K562 (cell line): ENCODE measurements around the gene LRP1B. TPM values are rescaled to one million over a fixed set of nuclear protein-coding genes. Genes with fewer than 3 reads are reported as not detected.

ENCODE experiments used
- ATAC-seq: fragments of 200-7000 bp; cut with Tn5 transposase; 3 replicates; pipeline ENCODE4 v1.9.1; 2020; ENCODE audit warnings: moderate library complexity
- BruUV-seq: library from RNA; stranded (reverse); fragments of 400-500 nt; replicated peaks from 2 replicates; lab custom pipeline; 2021; lab: Mats Ljungman, UMichigan
- CTCF ChIA-PET: fragments of 300-600 bp; formaldehyde crosslinking; extraction: SDS; loops from one replicate; lab custom pipeline; 2021; ENCODE audit warnings: low intra/inter-chr PET ratio; lab: Yijun Ruan, JAX
- POLR2A ChIA-PET: fragments of 300-600, 350-650 bp; sonication (Branson Sonifier 250); formaldehyde crosslinking; extraction: SDS; loops from one replicate; lab custom pipeline; 2021; ENCODE audit warnings: antibody characterized with exemption, inconsistent platforms; lab: Yijun Ruan, JAX
- DNase-seq, 4 experiments: peaks; one replicate each; pipeline versions ENCODE4 v3.0.0 to v3.0.0-alpha.2; 2011 to 2018; ENCODE audit warnings: low spot score in 3 of 4, mixed read lengths in 3 of 4; ENCODE audit errors: extremely low read depth in 1 of 4
- FAIRE-seq: peaks from 2 replicates; lab custom pipeline; 2011; peaks lifted over from hg19 to GRCh38; lab: Jason Lieb, UNC
- H2AFZ ChIP-seq: 2 replicates; pipeline ENCODE4 v1.6.0; 2011; ENCODE audit warnings: low read depth, low read length, control low read depth, inconsistent platforms
- H3K27ac ChIP-seq: fragments of 200-600 bp; 3 replicates; pipeline ENCODE4 v1.8.0; 2011; ENCODE audit warnings: low read depth, mild to moderate bottlenecking, control low read depth, inconsistent platforms, low read length, moderate library complexity, mixed read lengths; ENCODE audit errors: extremely low read depth
- H3K27me3 ChIP-seq, 2 experiments: fragments of 300-600 bp in 1 of 2; 2 replicates in 1 of 2; 3 replicates in 1 of 2; pipeline versions ENCODE4 v1.6.0 to v1.8.0; 2011; ENCODE audit warnings: inconsistent platforms in 2 of 2, low read length in 2 of 2, mild to moderate bottlenecking in 1 of 2, mixed read lengths in 1 of 2, moderate library complexity in 1 of 2; ENCODE audit not compliant: control insufficient read depth in 2 of 2, insufficient read depth in 2 of 2
- H3K36me3 ChIP-seq: fragments of 300-600 bp; 3 replicates; pipeline ENCODE4 v1.8.0; 2011; ENCODE audit warnings: mild to moderate bottlenecking, low read length, inconsistent platforms; ENCODE audit not compliant: control insufficient read depth, insufficient read depth
- H3K4me1 ChIP-seq, 2 experiments: fragments of 200-600 bp in 1 of 2; replicated peaks in 1 of 2; 2 replicates in 1 of 2; 3 replicates in 1 of 2; pipeline versions ENCODE4 v1.5.1 to v1.8.0; 2011; ENCODE audit warnings: inconsistent platforms in 2 of 2, low read length in 2 of 2, mild to moderate bottlenecking in 1 of 2, mixed read lengths in 1 of 2, moderate library complexity in 1 of 2; ENCODE audit not compliant: control insufficient read depth in 2 of 2, insufficient read depth in 2 of 2
- H3K4me2 ChIP-seq: 2 replicates; pipeline ENCODE4 v1.6.1; 2011; ENCODE audit warnings: low read length, control low read depth, inconsistent platforms, mixed read lengths; ENCODE audit not compliant: insufficient read depth
- H3K4me3 ChIP-seq: fragments of 200-600 bp; sonication (generic), shearing (Covaris generic); 2 replicates; pipeline ENCODE4 v1.5.1; 2016; ENCODE audit warnings: control low read depth, inconsistent platforms
- H3K79me2 ChIP-seq: fragments of 200-600 bp; 3 replicates; pipeline ENCODE4 v1.8.0; 2011; ENCODE audit warnings: low read length, inconsistent platforms; ENCODE audit not compliant: control insufficient read depth, insufficient read depth
- H3K9ac ChIP-seq, 2 experiments: 2 replicates each; pipeline versions ENCODE4 v1.6.0 to v1.6.1; 2011; ENCODE audit warnings: low read depth in 2 of 2, low read length in 2 of 2, control low read depth in 1 of 2, inconsistent platforms in 1 of 2, mild to moderate bottlenecking in 1 of 2, mixed read lengths in 1 of 2; ENCODE audit not compliant: insufficient read depth in 1 of 2
- H3K9me1 ChIP-seq: one replicate; pipeline ENCODE4 v1.6.0; 2011; ENCODE audit warnings: inconsistent platforms, mild to moderate bottlenecking, low read length, moderate library complexity; ENCODE audit not compliant: control insufficient read depth, insufficient read depth
- H3K9me3 ChIP-seq: replicated peaks from 2 replicates; pipeline ENCODE4 v1.5.1; 2011; ENCODE audit warnings: low read depth, low read length, inconsistent platforms; ENCODE audit not compliant: control insufficient read depth, insufficient read depth
- H4K20me1 ChIP-seq: replicated peaks from 2 replicates; pipeline ENCODE4 v1.6.1; 2011; ENCODE audit warnings: low read length, inconsistent platforms, mixed read lengths; ENCODE audit not compliant: control insufficient read depth, insufficient read depth
- NCOA4 ChIP-seq: fragments of 450-650 bp; IDR thresholded peaks from 2 replicates; pipeline ENCODE4 v1.6.1; 2018; ENCODE audit warnings: mild to moderate bottlenecking; ENCODE audit not compliant: partially characterized antibody
- PRDM10 ChIP-seq: fragments of 450-650 bp; IDR thresholded peaks from 2 replicates; pipeline ENCODE4 v1.6.1; 2018; ENCODE audit not compliant: partially characterized antibody
- TRIM28 ChIP-seq: fragments of 450-650 bp; IDR thresholded peaks from 2 replicates; pipeline ENCODE4 v1.6.1; 2017
- WGBS: fragments of 100-300 bp; shearing (Covaris generic); methylation state at CpG from one replicate; pipeline ENCODE4 v1.1.6; 2016; ENCODE audit warnings: low coverage, mixed read lengths; ENCODE audit not compliant: insufficient coverage; ENCODE audit errors: missing lambda C conversion rate; 5-methylcytosine and 5-hydroxymethylcytosine counted together
- in situ Hi-C: fragments of 300-500 bp; cut with MboI; formaldehyde crosslinking; loops from 4 replicates; pipeline ENCODE4 v1.15.0; 2018; ENCODE audit warnings: inconsistent platforms, mixed read lengths
- intact Hi-C: fragments of 100-400 bp; cut with micrococcal nuclease; formaldehyde crosslinking; loops from 2 replicates; pipeline ENCODE4 v1.14.2; 2022
- polyA plus RNA-seq, 8 experiments: library from polyadenylated mRNA; depleted of rRNA in 4 of 8; stranded (reverse) in 5 of 8; unstranded in 3 of 8; fragments of >200 nt; fragmentation: Nextera tagmentation in 2 of 8; fragmentation: Illumina TruSeq in 1 of 8; extraction: Ambion mirVana in 2 of 8; extraction: Trizol in 1 of 8; gene quantifications; 2 replicates each; pipeline versions ENCODE4 v1.2.1 to v1.2.3, GENCODE V29; 2011 to 2014; ENCODE audit warnings: inconsistent platforms in 1 of 8, missing spikeins in 1 of 8
- total RNA-seq, 7 experiments: library from RNA; depleted of rRNA in 6 of 7; stranded (reverse); fragments of >200 nt in 6 of 7; fragmentation: Illumina TruSeq in 2 of 7; extraction: Trizol in 2 of 7; gene quantifications; 2 replicates each; pipeline versions ENCODE4 v1.2.1 to v1.2.3, GENCODE V29; 2011 to 2021; ENCODE audit warnings: low replicate concordance in 1 of 7

Gene LRP1B
- total and polyA plus RNA-seq, 9 of the 15 experiments (the other 6 are each of a cell fraction or from before 2014, with no cell fraction given), result not detected

- H3K4me2 ChIP-seq, result no peak overlapping the region
- no peaks in the 10 kb centered on the region for H3K9me1 ChIP-seq
- no TSS peak for BruUV-seq
- no peaks in the 10 kb centered on the region for H4K20me1 ChIP-seq
- no peaks in the 10 kb centered on the region for H3K4me1 ChIP-seq
- TF ChIP-seq PRDM10, result no peak
- TF ChIP-seq NCOA4, result no peak
- TF ChIP-seq TRIM28, result no peak
- TF ChIP-seq, all 486 proteins: peak for 0
- Histone ChIP-seq H3K79me2 (no peaks in the 10 kb centered on the region), H3K27me3 (no peaks in the 10 kb centered on the region), H3K27ac (no peak overlapping the region), H2AFZ (no peak overlapping the region), H3K9ac (no peak overlapping the region), H3K9me3 (no peaks in the 10 kb centered on the region), H3K4me3 (no peak overlapping the region), H3K36me3 (no peaks in the 10 kb centered on the region)
- FAIRE-seq, result no peak
- 0% methylated on average over 1 of the region's 1 CpG for WGBS
- ChIA-PET POLR2A (no interaction called here), CTCF (no interaction called here)
- no peak for DNase-seq
- no peak for ATAC-seq
- intact Hi-C loops, result no loop called here
- in situ Hi-C loops, result no loop called here
Observed at GRCh38 chr2:141364821-141365220, 766.0 kb downstream of the LRP1B start.
